GM18511 (cell line): ENCODE results near the gene SPDYC.

Source experiments
- ATAC-seq: cut with Tn5 transposase; IDR thresholded peaks from one replicate; pipeline ENCODE4 v1.9.1; 2021; ENCODE audit warnings: mild to moderate bottlenecking, moderate library complexity; ENCODE audit not compliant: unreplicated experiment

SPDYC gene

GRCh38 chr11:65218446-65218845 is 48.4 kb downstream of the SPDYC start:
- ATAC-seq: no peak

GRCh38 chr11:65219930-65220213 is 49.8 kb downstream of the SPDYC start:
- no peak for ATAC-seq

GRCh38 chr11:65221026-65221425 is 51.0 kb downstream of the SPDYC start:
- ATAC-seq: no peak
